Muscle layer of colon (tissue), 2 donors: ENCODE results near the gene CRACDL.

Source experiments
- H3K27ac ChIP-seq: one replicate; pipeline ENCODE4 v1.7.0; 2013; ENCODE audit warnings: low read depth, mild to moderate bottlenecking, low read length, moderate library complexity
- H3K27me3 ChIP-seq, 2 donors: one replicate each; pipeline ENCODE4 v1.7.0; 2013; ENCODE audit warnings: low read length in 2 of 2, mild to moderate bottlenecking in 2 of 2; ENCODE audit not compliant: insufficient read depth in 2 of 2, control insufficient read depth in 1 of 2
- H3K36me3 ChIP-seq: one replicate; pipeline ENCODE4 v1.7.0; 2013; ENCODE audit warnings: mild to moderate bottlenecking, low read length; ENCODE audit not compliant: insufficient read depth
- H3K4me1 ChIP-seq: one replicate; pipeline ENCODE4 v1.7.0; 2013; ENCODE audit warnings: mild to moderate bottlenecking, low read length; ENCODE audit not compliant: insufficient read depth
- H3K4me3 ChIP-seq, 2 donors: one replicate each; pipeline ENCODE4 v1.7.0; 2013; ENCODE audit warnings: low read length in 2 of 2, low read depth in 1 of 2, mild to moderate bottlenecking in 1 of 2, moderate library complexity in 1 of 2
- H3K9ac ChIP-seq: one replicate; pipeline ENCODE4 v1.7.0; 2013; ENCODE audit warnings: low read length
- H3K9me3 ChIP-seq: one replicate; pipeline ENCODE4 v1.7.0; 2013; ENCODE audit warnings: mild to moderate bottlenecking, low read length
- donor health status: abdominal sarcoma.
- donor health status: Adenocarcinoma of cecum.

The CRACDL gene

DNA sequence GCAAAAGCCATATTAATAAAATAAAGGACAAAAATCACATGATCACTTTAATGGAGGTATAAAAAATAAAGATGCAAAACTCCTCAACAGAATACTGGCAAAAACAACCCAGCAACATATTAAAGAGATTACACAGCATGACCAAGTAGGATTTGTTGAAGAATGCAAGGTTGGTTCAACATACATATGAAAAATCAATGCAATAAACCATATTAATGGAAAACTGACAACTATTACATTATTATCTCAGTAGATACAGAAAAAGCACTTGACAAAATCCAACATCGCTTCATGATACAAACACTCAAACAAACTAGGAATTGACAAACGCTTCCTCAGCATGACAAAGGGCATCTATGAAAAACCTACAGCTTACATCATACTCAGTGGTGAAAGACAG, 76.7 kb downstream of the CRACDL start:
- Histone ChIP-seq H3K27me3 (no peaks in the 10 kb centered on the region), H3K9ac (no peak overlapping the region), H3K36me3 (no peaks in the 10 kb centered on the region), H3K4me3 (no peak overlapping the region), H3K9me3 (peaks cover 3% of the 10 kb centered on the region), H3K27ac (no peak overlapping the region), H3K4me1 (no peaks in the 10 kb centered on the region)

- Histone ChIP-seq H3K27ac (no peak overlapping the region), H3K9ac (no peak overlapping the region), H3K9me3 (peaks cover 3% of the 10 kb centered on the region), H3K4me3 (no peak overlapping the region), H3K36me3 (no peaks in the 10 kb centered on the region), H3K4me1 (no peaks in the 10 kb centered on the region), H3K27me3 (no peaks in the 10 kb centered on the region)
These were observed 79.0 kb downstream of the CRACDL start for GRCh38 chr2:98857001-98857400.

- Histone ChIP-seq H3K36me3 (no peaks in the 10 kb centered on the region), H3K4me1 (no peaks in the 10 kb centered on the region), H3K27ac (no peak overlapping the region), H3K9ac (no peak overlapping the region), H3K9me3 (peaks cover 3% of the 10 kb centered on the region), H3K4me3 (no peak overlapping the region), H3K27me3 (no peaks in the 10 kb centered on the region)
These were observed 81.3 kb downstream of the CRACDL start for GRCh38 chr2:98854682-98855081.

GRCh38 chr2:98852932-98853331, 83.1 kb downstream of the CRACDL start:
- Histone ChIP-seq H3K4me1 (no peaks in the 10 kb centered on the region), H3K9ac (no peak overlapping the region), H3K27me3 (no peaks in the 10 kb centered on the region), H3K4me3 (no peak overlapping the region), H3K27ac (no peak overlapping the region), H3K9me3 (no peaks in the 10 kb centered on the region), H3K36me3 (no peaks in the 10 kb centered on the region)

DNA sequence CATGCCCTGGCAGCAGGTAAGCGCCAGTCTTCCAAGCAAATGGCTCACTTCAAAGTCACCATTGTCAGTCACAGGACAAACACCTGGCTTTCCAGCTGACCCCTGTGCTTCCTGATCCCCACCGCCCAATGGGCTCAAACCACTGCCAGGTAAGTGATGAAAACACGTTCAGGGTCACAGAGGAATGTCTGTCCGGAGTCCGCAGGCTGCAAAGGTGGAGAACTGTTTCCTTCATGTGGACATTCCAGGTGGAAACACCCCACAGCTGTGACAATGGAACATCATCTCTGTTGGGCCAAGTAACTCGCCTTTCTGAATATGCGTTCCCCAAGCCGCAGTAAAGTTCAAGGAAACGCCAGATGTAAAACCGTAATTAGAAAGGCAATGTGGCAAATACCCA, 86.0 kb downstream of the CRACDL start:
- no peak overlapping the region for H3K9ac ChIP-seq
- H3K27ac ChIP-seq, result no peak overlapping the region
- no peaks in the 10 kb centered on the region for H3K27me3 ChIP-seq
- no peaks in the 10 kb centered on the region for H3K9me3 ChIP-seq
- H3K4me3 ChIP-seq, result no peak overlapping the region
- no peaks in the 10 kb centered on the region for H3K4me1 ChIP-seq
- no peaks in the 10 kb centered on the region for H3K36me3 ChIP-seq

- Histone ChIP-seq H3K27ac (no peak overlapping the region), H3K36me3 (no peaks in the 10 kb centered on the region), H3K27me3 (no peaks in the 10 kb centered on the region), H3K9me3 (no peaks in the 10 kb centered on the region), H3K9ac (no peak overlapping the region), H3K4me1 (no peaks in the 10 kb centered on the region), H3K4me3 (no peak overlapping the region)
These were observed 86.9 kb downstream of the CRACDL start for GRCh38 chr2:98849113-98849512.

DNA sequence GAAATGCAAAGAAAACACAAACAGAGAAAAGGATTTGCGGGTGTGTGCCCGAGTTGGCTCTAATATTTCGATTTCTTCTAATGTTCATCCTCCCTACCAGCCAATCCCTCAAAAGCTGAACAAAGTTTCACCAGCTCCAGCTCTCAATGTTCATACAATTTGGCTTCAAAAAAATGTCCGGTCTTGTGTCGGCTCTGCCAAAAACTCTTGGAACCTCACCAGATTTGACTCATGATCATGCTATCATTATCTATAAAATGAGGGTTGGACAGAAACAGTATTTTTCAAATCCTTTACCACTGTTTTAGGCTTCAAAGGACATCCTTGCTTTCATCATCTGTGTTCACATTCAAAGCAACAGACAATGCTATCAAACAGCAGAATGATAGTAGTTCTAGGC, 88.2 kb downstream of the CRACDL start:
- no peak overlapping the region for H3K4me3 ChIP-seq
- H3K27me3 ChIP-seq, result no peaks in the 10 kb centered on the region
- H3K9me3 ChIP-seq, result no peaks in the 10 kb centered on the region
- no peak overlapping the region for H3K9ac ChIP-seq
- no peak overlapping the region for H3K27ac ChIP-seq
- H3K36me3 ChIP-seq, result no peaks in the 10 kb centered on the region
- H3K4me1 ChIP-seq, result no peaks in the 10 kb centered on the region

- Histone ChIP-seq H3K27ac (no peak overlapping the region), H3K36me3 (no peaks in the 10 kb centered on the region), H3K9me3 (no peaks in the 10 kb centered on the region), H3K27me3 (no peaks in the 10 kb centered on the region), H3K4me3 (no peak overlapping the region), H3K4me1 (no peaks in the 10 kb centered on the region), H3K9ac (no peak overlapping the region)
These were observed 90.0 kb downstream of the CRACDL start for GRCh38 chr2:98846041-98846440.

GRCh38 chr2:98842136-98842535, 93.9 kb downstream of the CRACDL start:
- H3K4me1 ChIP-seq, result no peaks in the 10 kb centered on the region
- H3K9me3 ChIP-seq, result no peaks in the 10 kb centered on the region
- no peaks in the 10 kb centered on the region for H3K36me3 ChIP-seq
- no peak overlapping the region for H3K9ac ChIP-seq
- no peak overlapping the region for H3K4me3 ChIP-seq
- H3K27ac ChIP-seq, result no peak overlapping the region
- H3K27me3 ChIP-seq, result no peaks in the 10 kb centered on the region

DNA sequence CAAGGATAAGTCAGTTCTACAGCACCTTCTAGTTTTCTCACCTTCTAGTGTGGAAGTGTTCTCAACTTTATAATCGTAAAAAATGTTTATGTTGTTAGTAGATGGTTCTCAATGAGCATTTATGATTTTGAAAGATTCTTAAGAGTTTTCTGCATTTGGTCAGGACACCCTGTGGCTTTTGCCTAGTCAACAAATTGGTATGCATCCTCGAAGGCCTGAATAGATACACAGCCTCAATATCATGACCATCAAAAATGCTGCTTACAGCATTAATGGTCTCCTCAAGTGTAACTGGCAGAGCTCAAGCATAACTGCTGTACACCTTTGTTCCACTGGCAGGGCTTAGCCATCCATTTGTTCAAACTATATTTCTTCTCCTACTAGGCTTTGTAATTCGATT, 96.7 kb downstream of the CRACDL start:
- Histone ChIP-seq H3K36me3 (no peaks in the 10 kb centered on the region), H3K9me3 (no peaks in the 10 kb centered on the region), H3K4me3 (no peak overlapping the region), H3K27me3 (no peaks in the 10 kb centered on the region), H3K27ac (no peak overlapping the region), H3K4me1 (no peaks in the 10 kb centered on the region), H3K9ac (no peak overlapping the region)

- Histone ChIP-seq H3K27ac (no peak overlapping the region), H3K36me3 (no peaks in the 10 kb centered on the region)
These were observed 100.1 kb downstream of the CRACDL start for GRCh38 chr2:98835831-98836385.

DNA sequence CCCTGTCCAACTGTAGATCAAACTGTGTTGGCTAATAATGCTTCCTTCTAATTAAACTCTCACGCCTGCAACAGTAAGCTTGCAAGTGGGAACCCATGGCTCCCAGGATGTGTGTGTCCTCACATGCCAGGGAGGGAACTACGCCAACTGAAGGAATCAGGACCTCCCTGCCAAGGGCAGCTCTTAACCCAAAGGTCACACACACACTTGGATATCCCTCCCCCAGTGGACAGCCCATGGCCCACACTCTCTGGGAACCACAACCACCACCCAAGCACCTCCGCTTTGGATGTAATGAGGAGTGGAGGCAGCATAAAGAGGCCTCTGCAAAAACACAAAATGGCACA, 102.1 kb downstream of the CRACDL start:
- Histone ChIP-seq H3K9ac (no peak overlapping the region), H3K9me3 (no peaks in the 10 kb centered on the region), H3K27me3 (no peaks in the 10 kb centered on the region), H3K4me1 (no peaks in the 10 kb centered on the region), H3K4me3 (no peak overlapping the region), H3K27ac (no peak overlapping the region), H3K36me3 (no peaks in the 10 kb centered on the region)

More at GRCh38 chr2:98835831-98836385, 100.1 kb downstream of the CRACDL start:
- Histone ChIP-seq H3K9ac (no peak overlapping the region), H3K4me3 (no peak overlapping the region), H3K9me3 (no peaks in the 10 kb centered on the region), H3K27me3 (no peaks in the 10 kb centered on the region), H3K4me1 (no peaks in the 10 kb centered on the region)
